Measurements from ENCODE around the gene CTBS.

The CTBS gene

GRCh38 chr1:84506002-84506728 is 68.1 kb downstream of the CTBS start, which contains the start of the genes GNG5 and SPATA1:
Gene GNG5, minus strand, starts transcription at chr1:84506581. Its CDS starts 490 bp downstream, at chr1:84506091.
Gene SPATA1, plus strand, starts transcription at chr1:84506386. Its CDS starts 9,974 bp downstream, at chr1:84516360.
- peak; percentile 96 for DNase-seq (ENCODE audit: low read depth)

GRCh38 chr1:84505493-84506001 is 68.7 kb downstream of the CTBS start:
- no peak for DNase-seq (ENCODE audit: low read depth)

- no peak for DNase-seq (ENCODE audit: low read depth)
These were observed 69.4 kb downstream of the CTBS start for GRCh38 chr1:84504580-84505492.

- no peak for DNase-seq (ENCODE audit: low read depth)
These were observed 71.3 kb downstream of the CTBS start for GRCh38 chr1:84502927-84503326.

Measured in stimulated activated CD8-positive, alpha-beta memory T cell treated with anti-CD3 and anti-CD28 coated beads, Interleukin-12 subunit alpha, Interleukin-12 subunit beta, amount 100 ng/mL, for 1 hour (primary cell).